ELR (cell line): ENCODE data around the gene FRMD4A.
"Not testable (repeated sequence)": the region's sequence is repeated elsewhere in the genome, so short reads cannot be mapped to it uniquely, and the experiment has no call there.

ENCODE experiments used
- DNase-seq: peaks from one replicate; pipeline ENCODE4 v3.0.0-alpha.2; 2015; ENCODE audit warnings: low read depth

The FRMD4A gene

GRCh38 chr10:13913897-13914296, 416.8 kb downstream of the FRMD4A start:
- no peak for DNase-seq

- DNase-seq: no peak
These were observed 418.8 kb downstream of the FRMD4A start for GRCh38 chr10:13911821-13912520.

GRCh38 chr10:13909516-13910258, 421.0 kb downstream of the FRMD4A start:
- DNase-seq: no peak

- DNase-seq: no peak
These were observed 422.2 kb downstream of the FRMD4A start for GRCh38 chr10:13908475-13908874.

GRCh38 chr10:13907570-13907969, 423.2 kb downstream of the FRMD4A start:
- no peak for DNase-seq

- DNase-seq: no peak
These were observed 425.4 kb downstream of the FRMD4A start for GRCh38 chr10:13905281-13905680.

- no peak for DNase-seq
These were observed 426.7 kb downstream of the FRMD4A start for GRCh38 chr10:13904064-13904463.

GRCh38 chr10:13902868-13903587, 427.7 kb downstream of the FRMD4A start:
- DNase-seq: no peak

GRCh38 chr10:13899941-13900340, 430.8 kb downstream of the FRMD4A start:
- DNase-seq: no peak

GRCh38 chr10:13896146-13896545, 434.6 kb downstream of the FRMD4A start:
- DNase-seq: not testable (repeated sequence)

GRCh38 chr10:13894412-13895093, 436.2 kb downstream of the FRMD4A start:
- DNase-seq: peak; percentile 90

- peak; percentile 94 for DNase-seq
These were observed 436.8 kb downstream of the FRMD4A start for GRCh38 chr10:13893926-13894325.

GRCh38 chr10:13892871-13893270, 437.9 kb downstream of the FRMD4A start:
- no peak for DNase-seq

GRCh38 chr10:13892001-13892491, 438.7 kb downstream of the FRMD4A start:
- peak; percentile 37 for DNase-seq

- DNase-seq: peak; percentile 72
These were observed 439.4 kb downstream of the FRMD4A start for GRCh38 chr10:13891128-13892000.

- DNase-seq: peak; percentile 63
These were observed 440.2 kb downstream of the FRMD4A start for GRCh38 chr10:13890233-13891127.

- no peak for DNase-seq
These were observed 443.0 kb downstream of the FRMD4A start for GRCh38 chr10:13887761-13888160.

- DNase-seq: no peak
These were observed 445.3 kb downstream of the FRMD4A start for GRCh38 chr10:13885238-13885990.
